Sciatic nerve (tissue), 2 donors: ENCODE results near the gene NINJ2. TPM values are rescaled to one million over a fixed set of nuclear protein-coding genes. Genes with fewer than 3 reads are reported as not detected.
A peak's percentile ranks its signal among the peaks of the same experiment; 100 is the strongest.

Experiments used
- ATAC-seq: fragments of 200-7000 bp; cut with Tn5 transposase; one replicate; pipeline ENCODE4 v1.9.1; 2020; ENCODE audit warnings: mild to moderate bottlenecking, moderate library complexity
- DNase-seq: peaks from one replicate; pipeline ENCODE4 v3.0.0-alpha.2; 2020; ENCODE audit warnings: low spot score
- intact Hi-C: fragments of 100-400 bp; cut with DNase I; formaldehyde crosslinking; loops from one replicate; pipeline ENCODE4 v1.14.2; 2022
- total RNA-seq: library from RNA; stranded (reverse); fragmentation: NEBNext Ultra II Directional; extraction: Animal tissue kit (Norgen Biotek cat#: 25700); gene quantifications from one replicate; pipeline ENCODE4 v1.2.1, GENCODE V29; 2021
- donor health status: DM: no; HTN: no; CAD: no.
- donor health status: DM: no; HTN: no; CAD: no.

Gene NINJ2
- total RNA-seq, 1 donor from 2014 or later: 6.2 TPM

DNA sequence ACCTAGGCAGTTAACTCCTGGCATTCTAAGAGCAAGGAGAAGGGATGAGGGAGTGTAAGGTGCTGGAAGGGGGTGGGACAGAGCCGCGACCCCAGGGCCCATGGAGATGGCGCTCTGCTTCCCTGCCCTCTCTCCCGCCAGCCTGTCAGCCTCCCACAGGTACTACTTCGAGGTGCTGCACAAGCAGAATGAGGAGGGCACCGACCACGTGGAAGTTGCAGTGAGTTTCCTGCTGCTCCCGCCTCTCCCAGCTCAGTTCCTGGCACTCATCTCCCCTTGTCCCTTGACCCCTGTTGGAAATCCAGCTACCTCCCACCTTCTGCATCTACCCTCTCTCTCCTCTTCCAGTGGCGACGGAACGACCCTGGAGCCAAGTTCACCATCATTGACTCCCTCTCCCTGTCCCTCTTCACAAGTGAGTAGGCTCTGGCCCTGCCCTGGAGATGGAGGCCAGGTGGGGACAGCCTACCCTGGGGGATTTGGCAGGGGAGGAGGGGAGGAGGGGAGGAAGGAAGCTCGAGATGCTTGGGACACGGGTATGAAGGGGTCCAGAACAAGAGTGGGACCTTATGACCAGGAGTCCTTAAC is 115.3 kb downstream of the NINJ2 start:
- intact Hi-C loops: loop anchor here (5.0 kb wide), 1 partner anchor 86 kb away; no protein-coding TSS in a partner anchor
- DNase-seq (no peak), ATAC-seq (peak; percentile 2)

DNA sequence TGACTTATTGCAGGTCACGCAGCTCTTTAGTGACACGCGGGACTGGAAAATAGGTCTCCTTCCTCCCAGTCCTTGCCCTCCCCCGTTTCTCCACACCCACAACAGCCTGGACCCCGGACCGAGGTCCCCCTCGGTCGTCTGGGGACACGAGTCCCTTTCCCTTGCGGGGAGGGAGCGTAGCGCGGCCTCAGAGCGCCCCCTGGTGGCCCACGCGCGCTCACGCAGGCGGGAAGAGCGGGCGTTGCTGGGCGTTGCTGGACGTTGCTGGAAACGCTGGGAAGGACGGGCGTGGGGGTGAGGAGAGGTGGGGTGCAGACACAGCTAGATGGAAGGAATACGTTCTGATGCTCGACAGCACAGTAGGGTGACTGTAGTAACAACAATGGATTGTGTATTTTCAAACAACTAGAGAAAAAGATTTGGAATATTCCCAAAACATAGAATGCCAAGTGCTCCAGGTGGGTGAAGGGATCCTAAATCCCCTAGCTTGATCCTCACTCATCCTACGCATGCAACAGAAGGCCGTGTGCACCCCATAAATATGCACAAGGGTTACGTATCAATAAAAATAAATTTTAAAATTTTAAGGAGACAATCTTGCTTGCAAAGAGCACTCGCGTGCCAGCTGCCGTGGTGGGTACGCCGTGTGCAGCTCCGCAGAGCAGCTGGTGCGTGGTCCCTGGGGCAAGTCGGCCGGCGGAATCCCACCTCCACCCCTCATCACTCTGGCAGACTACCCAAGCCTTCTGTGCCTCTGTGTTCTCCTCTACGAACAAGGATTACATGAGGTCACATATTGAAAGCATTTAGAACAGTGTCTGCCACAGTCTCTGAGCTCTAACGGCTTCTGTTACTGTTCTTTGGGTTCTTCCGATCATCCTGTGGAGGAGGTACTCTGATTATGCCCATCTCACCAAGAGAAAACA is 116.1 kb downstream of the NINJ2 start:
- intact Hi-C loops: loop anchor here (5.0 kb wide), 1 partner anchor 85 kb away; no protein-coding TSS in a partner anchor
- DNase-seq: peak; percentile 84

DNA sequence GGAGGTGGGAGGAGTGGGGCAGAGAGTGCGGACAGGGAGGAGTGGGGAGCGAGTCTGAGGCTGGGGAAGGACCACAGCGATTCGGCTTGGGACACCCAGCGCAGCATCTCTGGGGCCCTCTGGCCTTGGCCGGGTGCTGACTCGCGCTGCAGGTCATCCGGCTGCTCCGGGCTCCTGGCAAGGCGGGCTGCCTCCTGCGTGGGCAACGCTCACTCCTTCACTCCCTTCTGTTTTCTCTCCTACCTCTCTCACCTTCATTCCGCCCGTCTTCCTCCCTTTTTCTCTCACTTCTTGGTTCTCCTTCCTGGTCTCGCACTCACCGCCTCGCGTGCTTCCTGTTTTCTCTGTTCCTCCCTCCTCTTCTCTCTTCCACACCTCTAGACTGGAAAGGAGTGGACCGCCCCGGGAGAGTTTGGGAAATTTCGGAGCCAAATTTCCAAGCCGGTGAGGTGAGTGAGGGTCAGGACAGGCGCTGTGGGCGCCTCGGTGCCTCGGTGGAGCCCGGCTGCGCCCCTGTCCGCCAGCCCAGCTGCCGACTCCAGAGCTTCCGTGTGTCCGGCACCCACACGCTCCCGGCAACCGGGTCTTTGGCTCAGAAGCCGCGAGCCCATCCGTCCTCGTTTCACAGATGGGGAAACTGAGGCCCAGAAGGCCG is 116.9 kb downstream of the NINJ2 start:
- no peak for ATAC-seq
- intact Hi-C loops: loop anchor here (5.0 kb wide), 1 partner anchor 84 kb away; no protein-coding TSS in a partner anchor
- DNase-seq: peak; percentile 62

More for the DNA sequence above, 116.1 kb downstream of the NINJ2 start:
- peak; percentile 86 for ATAC-seq

DNA sequence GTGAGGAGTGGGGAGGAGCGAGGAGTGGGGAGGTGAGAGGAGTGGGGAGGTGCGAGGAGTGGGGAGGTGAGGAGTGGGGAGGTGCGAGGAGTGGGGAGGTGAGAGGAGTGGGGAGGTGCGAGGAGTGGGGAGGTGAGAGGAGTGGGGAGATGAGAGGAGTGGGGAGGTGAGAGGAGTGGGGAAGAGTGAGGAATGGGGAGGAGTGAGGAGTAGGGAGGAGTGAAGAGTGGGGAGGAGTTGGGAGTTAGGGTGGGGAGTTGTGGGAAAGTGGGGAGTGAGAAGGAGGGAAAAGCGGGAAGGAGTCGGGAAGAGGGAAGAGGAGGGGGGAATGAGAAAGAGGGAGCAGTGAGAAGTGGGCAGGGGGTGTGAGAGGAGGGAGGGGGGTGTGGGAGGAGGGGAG is 117.4 kb downstream of the NINJ2 start:
- DNase-seq: no peak

DNA sequence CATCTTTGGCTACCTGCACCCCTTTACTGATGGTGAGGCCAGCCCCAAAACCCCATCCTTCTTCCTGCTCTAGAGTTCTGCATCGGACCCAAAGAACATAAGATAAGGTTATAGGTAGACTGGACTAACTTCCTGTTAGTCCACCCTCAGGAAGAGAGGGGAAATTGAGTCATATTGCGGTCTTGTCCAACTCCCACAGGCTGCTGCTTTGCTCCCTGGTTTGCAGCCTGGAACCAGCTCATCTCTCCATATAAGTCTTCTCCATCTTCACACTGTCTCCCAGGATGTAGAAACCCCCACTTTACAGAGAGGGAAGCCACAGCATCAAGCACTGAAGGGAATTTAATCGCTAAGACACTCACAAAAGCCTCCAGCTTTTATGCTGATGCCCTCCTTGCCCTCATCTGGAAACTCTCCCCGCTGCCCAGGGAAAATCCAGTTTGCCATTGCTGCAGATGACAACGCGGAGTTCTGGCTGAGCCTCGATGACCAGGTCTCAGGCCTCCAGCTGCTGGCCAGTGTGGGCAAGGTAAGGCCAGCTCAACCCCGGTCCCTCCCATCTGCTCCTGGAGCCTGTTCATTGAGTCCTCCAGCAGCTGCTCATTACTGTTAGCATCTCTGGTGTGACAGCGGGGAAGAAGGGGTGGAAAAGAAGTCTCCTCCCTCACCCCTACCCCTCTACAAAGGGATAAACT is 118.2 kb downstream of the NINJ2 start:
- ATAC-seq: no peak
- intact Hi-C loops: loop anchor here (5.0 kb wide), 1 partner anchor 83 kb away; no protein-coding TSS in a partner anchor
- no peak for DNase-seq

More for the DNA sequence above, 117.4 kb downstream of the NINJ2 start:
- intact Hi-C loops: loop anchor here (5.0 kb wide), 1 partner anchor 84 kb away; no protein-coding TSS in a partner anchor
- no peak for ATAC-seq

DNA sequence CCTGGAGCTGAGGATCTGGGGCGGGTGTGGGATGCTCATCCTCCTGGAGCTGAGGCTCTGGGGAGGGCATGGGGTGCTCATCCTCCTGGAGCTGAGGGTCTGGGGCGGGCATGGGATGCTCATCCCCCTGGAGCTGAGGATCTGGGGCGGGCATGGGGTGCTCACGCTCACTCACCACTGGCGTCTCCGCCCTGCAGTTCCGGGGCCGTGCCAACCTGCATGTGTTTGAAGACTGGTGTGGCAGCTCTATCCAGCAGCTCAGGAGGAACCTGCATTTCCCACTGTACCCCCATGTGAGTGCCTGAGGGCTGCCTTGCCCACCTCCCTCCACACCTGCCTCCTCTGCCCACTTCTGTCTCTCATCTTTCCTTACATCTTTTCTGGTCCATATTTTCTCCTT is 119.1 kb downstream of the NINJ2 start:
- intact Hi-C loops: no loop called here
- ATAC-seq (no peak), DNase-seq (no peak)

DNA sequence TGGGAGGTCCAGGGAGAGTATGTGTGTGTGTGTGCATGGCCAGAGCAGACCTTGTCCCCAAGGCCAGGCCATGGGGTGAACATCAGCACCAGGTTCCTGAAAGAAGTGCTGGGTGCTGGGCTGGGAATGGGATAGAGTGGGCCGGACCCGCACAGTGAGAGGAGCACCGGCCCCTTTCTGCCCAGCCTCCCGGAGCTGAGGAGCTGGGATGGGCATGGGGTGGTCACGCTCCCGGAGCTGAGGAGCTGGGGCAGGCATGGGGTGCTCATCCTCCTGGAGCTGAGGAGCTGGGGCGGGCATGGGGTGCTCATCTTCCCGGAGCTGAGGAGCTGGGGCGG is 120.2 kb downstream of the NINJ2 start:
- intact Hi-C loops: no loop called here
- DNase-seq: no peak
- ATAC-seq: no peak

DNA sequence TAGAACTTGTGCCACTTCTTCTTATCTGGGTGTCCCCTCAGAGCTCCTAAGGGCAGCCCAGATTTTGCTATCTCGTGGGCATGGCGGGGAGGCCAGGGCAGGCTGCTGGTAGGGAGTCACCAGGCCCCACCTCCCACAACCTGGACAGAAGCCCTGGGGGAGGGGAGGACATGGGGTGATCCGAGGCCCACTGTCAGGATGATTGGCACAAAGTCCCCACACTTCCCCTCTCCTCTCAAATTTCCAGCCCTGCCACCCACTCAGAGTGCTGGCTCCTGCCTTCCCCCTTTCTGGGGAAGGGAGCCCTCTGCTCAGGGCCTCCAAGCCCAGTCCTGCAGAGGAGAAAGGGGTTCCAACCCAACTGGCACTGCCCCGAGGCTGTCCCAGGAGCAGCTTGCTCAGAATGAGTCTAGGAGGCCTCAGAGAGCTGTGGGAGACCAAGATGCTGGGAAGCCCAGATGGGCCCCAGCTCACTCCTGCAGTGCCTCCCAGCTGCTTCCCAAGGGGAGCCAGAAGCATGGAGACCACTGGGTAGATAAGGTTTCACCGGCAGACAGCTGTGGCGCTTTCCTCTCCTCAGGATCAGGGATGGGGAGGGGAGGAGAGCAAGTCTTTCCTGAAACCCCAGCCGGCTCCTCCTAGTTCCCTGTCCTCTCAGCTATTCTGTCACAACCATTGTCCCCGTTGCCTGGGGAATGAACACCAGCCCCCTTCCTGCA is 120.7 kb downstream of the NINJ2 start:
- intact Hi-C loops: no loop called here
- DNase-seq (no peak), ATAC-seq (no peak)

DNA sequence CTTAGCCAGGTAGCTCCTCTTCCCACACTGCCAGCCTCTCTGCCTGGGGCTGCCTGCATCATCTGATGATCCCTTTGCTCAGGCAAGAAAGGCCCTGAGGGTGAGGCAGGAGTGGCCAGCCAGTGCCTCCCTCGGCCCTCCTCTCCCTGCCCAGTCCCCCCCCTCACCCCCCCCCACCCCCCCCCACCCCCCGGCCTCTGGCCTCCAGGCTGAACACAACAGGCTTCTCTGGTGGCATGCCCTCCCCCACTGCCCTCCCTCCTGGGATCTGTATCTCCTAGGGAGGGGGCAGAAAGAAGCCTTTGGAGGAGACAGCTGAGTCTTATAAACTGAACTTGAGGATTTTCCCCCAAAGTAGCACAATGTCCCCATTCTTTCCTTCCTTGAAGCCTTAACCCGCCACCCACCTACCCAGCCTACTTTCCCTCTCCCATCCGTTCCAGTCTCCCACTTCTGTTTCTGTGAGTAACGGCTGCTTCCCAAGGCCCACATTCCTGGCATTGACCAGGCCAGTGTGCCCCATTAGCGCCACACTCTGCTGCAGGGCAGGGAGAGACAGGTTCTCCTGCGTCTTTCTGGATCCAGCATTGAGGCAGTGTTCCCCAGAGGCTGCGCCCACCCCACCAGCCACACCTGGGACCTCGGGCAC is 121.4 kb downstream of the NINJ2 start:
- peak; percentile 65 for ATAC-seq
- intact Hi-C loops: no loop called here
- DNase-seq: no peak

DNA sequence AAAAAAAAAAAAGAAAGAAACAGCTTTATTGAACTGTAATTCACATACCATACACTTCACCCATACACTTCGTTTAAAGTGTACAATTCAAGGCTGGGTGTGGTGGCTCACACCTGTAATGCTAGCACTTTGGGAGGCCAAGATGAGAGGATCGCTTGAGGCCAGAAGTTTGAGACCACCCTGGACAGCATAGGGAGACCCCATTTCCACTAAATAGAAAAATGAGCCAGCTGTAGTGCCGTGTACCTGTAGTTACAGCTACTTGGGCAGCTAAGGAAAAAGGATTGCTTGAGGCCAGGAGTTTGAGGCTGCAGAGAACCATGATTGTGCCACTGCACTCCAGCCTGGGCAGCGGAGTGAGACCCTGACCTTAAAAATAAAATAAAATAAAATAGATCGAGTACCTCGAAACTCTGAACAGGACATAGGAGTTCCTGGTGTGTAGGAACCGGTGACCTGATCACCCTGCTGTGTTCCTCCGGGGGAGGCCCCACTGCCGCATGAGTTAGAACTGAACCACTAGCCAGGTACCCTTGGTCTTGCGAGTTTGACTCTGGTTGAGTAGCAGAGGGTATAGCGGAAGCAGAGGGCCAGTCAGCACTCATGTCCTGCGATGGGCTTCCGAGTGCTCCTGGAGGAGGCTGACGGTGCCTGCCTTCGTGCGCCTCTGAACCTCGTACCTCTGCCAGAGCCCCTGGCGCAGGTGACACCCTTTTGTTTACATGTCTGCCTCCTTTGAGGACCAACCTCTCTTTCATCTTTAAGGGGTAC is 123.5 kb downstream of the NINJ2 start:
- DNase-seq: no peak
- no peak for ATAC-seq
- intact Hi-C loops: no loop called here

DNA sequence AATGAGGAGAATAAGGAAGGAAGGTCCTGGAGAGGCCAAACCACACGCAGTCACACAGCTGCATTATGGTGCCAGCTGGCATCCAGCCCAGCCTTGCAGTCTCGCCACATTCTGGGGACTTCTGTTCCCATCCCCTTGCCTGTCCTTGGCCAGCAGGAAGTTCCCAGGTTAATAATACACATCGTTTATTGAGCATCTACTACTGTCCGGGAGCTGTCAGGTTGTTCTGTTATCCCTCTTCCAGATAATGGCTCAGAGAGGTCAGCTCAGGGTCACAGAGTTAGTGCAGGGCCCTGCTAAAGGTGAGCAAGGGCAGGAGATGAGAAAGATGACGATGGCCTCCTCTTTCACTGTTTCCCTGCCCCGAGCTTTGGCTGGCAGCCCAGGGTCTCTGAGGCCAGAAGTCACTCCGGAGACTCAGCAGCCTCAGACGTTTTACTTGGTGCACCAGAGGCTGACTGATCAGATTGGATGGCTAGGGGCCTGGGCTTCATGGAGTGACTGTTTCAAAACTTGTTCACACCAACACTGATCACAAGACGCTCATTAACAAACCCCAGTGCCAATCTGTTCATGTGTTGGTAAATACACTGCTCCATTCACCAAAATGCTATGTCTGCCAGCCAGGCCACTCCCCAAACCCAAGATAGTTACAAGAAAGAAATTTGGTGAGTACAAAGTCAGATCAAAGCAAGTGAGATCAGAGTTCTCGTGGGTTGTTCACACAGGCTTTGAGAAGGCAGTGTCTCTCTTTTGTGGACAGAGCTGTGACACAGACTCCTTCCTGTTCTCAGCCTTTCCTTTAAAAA is 124.3 kb downstream of the NINJ2 start:
- ATAC-seq (peak; percentile 62), DNase-seq (peak; percentile 82)
- intact Hi-C loops: no loop called here

DNA sequence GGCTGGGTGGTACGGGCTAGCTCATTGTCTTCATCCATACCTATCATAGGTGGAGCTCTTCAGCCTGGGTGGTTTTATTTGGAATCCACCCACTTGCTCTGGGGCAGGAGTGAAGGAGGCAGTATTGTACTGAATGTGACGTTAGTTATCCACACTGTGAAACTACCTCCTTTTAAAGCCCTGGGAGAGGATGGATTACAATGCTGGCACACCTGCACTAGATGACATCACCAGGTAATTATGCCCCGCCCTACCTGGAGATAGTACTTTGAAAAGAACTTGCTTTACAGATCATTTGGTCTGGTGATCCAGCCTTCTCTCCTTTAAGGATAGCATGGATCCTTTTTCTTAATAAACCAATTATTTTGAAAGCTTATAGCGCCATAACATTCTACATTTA is 125.5 kb downstream of the NINJ2 start:
- intact Hi-C loops: no loop called here
- ATAC-seq (no peak), DNase-seq (no peak)

DNA sequence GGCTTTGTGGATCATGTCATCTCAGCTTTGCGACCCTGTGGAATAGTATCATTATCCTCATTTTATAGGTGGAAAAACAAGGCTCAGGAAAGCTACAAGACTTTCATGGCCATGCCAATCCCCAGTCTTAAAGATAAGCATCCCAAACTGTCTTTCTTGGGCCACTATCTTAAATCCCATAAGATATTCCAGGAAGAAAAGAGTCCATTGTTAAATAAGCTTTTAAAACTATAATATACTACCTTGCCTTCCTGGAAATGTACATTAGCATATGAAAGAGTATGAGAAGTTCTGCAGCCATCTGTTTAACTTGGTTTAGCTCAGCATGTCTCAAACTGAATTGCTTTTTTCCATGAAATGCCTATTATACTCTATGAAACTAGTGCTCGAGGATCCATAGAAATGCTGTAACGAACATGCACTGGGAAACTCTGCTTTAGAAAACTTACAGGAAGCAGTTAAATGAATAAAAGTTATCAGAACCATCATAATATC is 126.4 kb downstream of the NINJ2 start:
- intact Hi-C loops: no loop called here
- no peak for ATAC-seq
- DNase-seq: no peak

DNA sequence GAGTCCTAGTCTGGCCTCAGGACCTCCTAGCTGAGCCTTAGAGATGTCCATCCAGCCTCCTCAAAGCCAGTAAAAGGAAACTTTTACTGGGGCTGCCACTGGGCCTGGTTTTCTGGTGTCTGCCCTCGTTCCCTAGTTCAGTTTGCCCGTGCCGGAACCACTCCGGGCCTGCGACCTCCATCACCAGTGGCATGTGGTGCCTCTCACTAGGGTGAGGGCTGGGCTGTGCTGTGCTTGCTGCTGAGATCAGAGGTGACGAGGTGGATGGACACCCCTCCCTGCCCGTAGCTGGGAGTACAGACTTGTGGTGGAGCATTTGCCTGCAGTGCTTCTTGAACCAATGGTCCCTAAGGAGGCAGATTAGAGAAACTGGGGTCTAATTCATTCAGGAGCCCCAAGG is 127.8 kb downstream of the NINJ2 start:
- ATAC-seq (no peak), DNase-seq (no peak)
- intact Hi-C loops: no loop called here

DNA sequence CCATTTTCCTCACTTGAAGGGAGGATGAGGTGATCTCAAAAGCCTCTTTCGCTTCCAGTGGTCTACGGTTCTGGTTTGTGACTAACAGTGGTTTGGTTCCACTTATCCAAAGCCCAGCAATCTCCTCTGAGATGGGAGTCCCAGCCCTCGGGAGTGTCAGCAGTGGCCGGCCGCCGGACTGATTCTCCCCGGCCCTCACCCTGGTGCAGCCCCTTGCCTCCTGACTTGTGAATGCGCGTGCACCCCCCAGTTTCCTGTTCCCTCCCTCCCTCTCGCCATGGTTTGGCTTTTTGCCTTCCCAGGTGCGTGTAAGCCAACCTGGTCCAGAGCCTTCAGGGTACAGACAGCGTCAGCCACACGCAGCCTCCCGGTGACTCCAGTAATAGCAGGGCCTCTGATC is 129.0 kb downstream of the NINJ2 start:
- ATAC-seq (no peak), DNase-seq (no peak)
- intact Hi-C loops: no loop called here

DNA sequence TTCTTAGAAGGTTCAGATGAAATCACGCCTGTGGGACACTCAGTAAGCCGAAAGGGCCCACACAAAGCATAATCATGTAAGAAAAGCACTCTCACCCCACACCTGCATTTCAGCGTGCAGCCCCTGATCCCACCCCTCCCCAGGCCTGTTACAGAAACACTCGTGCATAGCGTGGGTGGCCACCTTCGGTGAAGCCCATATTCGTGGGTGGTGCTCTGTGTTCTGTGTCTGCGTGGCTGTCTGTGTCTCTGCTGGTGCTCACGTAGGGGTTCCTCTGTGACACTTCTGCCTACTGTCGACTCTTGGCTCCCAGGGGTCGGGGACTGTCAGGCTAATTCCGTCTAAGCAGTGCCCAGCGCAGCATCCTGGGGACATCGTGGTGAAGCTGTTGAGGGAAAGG is 129.5 kb downstream of the NINJ2 start:
- ATAC-seq (no peak), DNase-seq (no peak)
- intact Hi-C loops: no loop called here
